Loucy (cell line): ENCODE results near the gene FOXP1.

Source experiments
- EZH2phosphoT487 ChIP-seq: fragments of 200-600 bp; IDR thresholded peaks from 2 replicates; pipeline ENCODE4 v1.6.1; 2018; ENCODE audit warnings: antibody characterized with exemption, mild to moderate bottlenecking, moderate library complexity, borderline replicate concordance
- TF ChIP-seq, protein P1 (sequence below): fragments of 200-600 bp; sonication (generic); conservative IDR thresholded peaks from 2 replicates; pipeline ENCODE4 v1.5.1; 2014; ENCODE audit warnings: mild to moderate bottlenecking, antibody characterized with exemption, low read length

DNA sequence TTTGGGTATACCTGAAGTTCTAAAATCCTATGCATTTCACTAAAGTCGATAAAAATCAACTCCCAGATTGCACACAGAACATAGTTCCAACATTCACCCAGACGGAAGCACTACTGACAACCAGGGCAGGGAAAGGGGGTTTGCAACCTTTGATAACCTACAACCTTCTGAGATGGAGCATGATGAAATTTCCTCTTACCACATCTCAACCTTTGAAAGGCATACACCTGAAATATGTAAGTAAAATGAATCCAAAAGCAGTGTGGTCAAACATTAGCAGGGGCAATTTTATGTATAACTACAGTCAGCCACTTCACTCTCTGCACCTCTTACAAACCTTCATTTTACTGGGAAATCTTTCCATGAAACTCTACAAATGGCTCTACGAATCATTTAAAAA lies 184.1 kb downstream of the FOXP1 start:
- TF ChIP-seq, protein P1, sequence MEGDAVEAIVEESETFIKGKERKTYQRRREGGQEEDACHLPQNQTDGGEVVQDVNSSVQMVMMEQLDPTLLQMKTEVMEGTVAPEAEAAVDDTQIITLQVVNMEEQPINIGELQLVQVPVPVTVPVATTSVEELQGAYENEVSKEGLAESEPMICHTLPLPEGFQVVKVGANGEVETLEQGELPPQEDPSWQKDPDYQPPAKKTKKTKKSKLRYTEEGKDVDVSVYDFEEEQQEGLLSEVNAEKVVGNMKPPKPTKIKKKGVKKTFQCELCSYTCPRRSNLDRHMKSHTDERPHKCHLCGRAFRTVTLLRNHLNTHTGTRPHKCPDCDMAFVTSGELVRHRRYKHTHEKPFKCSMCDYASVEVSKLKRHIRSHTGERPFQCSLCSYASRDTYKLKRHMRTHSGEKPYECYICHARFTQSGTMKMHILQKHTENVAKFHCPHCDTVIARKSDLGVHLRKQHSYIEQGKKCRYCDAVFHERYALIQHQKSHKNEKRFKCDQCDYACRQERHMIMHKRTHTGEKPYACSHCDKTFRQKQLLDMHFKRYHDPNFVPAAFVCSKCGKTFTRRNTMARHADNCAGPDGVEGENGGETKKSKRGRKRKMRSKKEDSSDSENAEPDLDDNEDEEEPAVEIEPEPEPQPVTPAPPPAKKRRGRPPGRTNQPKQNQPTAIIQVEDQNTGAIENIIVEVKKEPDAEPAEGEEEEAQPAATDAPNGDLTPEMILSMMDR, result no peak
- TF ChIP-seq EZH2phosphoT487, result no peak
